ENCODE results near the gene TCN2.
A peak's percentile ranks its signal among the peaks of the same experiment; 100 is the strongest.
"Not testable (repeated sequence)": the region's sequence is repeated elsewhere in the genome, so short reads cannot be mapped to it uniquely, and the experiment has no call there.

TCN2 gene

DNA sequence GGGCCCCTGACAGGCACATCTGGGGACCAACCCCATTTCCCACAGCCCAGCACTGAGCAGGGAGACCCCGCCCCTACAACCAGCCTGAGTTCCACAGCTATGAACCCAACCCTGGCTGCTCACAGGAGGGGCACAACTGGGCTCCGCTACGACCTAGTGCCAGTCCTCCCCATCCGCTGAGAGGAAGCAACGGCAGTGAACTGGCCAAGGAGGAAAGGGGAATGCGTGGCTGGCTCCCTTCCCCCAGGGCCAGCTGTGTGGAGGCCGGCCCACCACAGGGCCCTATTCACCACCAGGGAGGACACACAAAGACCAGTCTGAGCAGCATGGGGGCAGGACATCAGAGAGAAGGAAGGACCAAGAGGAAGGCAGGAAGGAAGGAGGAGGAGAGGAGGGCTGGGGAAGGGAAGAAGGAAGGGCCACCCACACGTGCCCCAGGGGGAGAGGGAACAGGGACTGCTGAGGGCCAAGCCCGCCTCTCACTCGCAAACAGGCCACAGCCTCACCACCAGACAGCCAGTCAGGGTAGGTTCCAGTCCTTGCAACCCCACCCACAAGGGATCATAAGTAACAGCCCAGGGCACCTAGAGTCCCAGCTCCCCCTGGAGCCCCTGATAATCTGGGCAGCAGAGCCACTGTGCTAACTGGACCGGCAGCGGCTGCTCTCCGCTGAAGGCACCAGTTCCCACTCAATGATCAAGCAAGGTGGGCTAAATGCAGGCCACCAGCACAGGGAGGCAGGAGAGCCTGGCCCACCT, 24.0 kb upstream of the TCN2 start:
- H3K4me1 Mint-ChIP-seq, result no peaks in the 10 kb centered on the region
- H3K27ac Mint-ChIP-seq, result no peak overlapping the region
- no peaks in the 10 kb centered on the region for H3K9me3 Mint-ChIP-seq

DNA sequence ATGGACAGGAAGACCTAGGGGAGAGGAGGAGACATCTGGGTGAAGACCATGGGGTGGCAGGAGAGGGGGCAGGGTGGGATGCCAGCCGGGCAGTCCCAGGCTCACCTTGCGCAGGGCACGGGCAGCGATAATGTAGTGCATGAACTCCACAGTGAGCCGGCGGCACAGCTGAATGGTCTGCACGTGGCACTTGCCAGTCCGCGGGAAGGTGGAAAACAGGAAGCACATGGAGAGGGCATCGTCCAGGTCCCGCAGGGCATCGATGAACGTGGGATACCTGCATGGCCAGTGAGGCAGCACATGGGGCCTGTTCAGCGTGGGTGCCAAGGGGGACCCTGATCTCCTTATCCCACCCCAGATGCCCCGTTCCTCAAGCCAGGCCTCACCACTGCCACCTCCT, 22.5 kb upstream of the TCN2 start:
- no peaks in the 10 kb centered on the region for H3K4me1 Mint-ChIP-seq
- no peak overlapping the region for H3K4me3 Mint-ChIP-seq
- TF ChIP-seq, protein P1, sequence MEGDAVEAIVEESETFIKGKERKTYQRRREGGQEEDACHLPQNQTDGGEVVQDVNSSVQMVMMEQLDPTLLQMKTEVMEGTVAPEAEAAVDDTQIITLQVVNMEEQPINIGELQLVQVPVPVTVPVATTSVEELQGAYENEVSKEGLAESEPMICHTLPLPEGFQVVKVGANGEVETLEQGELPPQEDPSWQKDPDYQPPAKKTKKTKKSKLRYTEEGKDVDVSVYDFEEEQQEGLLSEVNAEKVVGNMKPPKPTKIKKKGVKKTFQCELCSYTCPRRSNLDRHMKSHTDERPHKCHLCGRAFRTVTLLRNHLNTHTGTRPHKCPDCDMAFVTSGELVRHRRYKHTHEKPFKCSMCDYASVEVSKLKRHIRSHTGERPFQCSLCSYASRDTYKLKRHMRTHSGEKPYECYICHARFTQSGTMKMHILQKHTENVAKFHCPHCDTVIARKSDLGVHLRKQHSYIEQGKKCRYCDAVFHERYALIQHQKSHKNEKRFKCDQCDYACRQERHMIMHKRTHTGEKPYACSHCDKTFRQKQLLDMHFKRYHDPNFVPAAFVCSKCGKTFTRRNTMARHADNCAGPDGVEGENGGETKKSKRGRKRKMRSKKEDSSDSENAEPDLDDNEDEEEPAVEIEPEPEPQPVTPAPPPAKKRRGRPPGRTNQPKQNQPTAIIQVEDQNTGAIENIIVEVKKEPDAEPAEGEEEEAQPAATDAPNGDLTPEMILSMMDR (IDR thresholded peaks at IDR 0.05), result no peak
- H3K9me3 Mint-ChIP-seq, result no peaks in the 10 kb centered on the region
- H3K27ac Mint-ChIP-seq, result no peak overlapping the region
- DNase-seq, result no peak
- no peaks in the 10 kb centered on the region for H3K27me3 Mint-ChIP-seq (ENCODE audit: low read depth, poor library complexity)
- peaks cover 32% of the 10 kb centered on the region for H3K36me3 Mint-ChIP-seq (ENCODE audit: low read depth)

More for the DNA sequence above, 24.0 kb upstream of the TCN2 start:
- TF ChIP-seq, protein P1 (IDR thresholded peaks at IDR 0.05), result no peak
- H3K4me3 Mint-ChIP-seq, result no peak overlapping the region
- peaks cover 34% of the 10 kb centered on the region for H3K36me3 Mint-ChIP-seq (ENCODE audit: low read depth)
- no peaks in the 10 kb centered on the region for H3K27me3 Mint-ChIP-seq (ENCODE audit: low read depth, poor library complexity)
- no peak for DNase-seq

DNA sequence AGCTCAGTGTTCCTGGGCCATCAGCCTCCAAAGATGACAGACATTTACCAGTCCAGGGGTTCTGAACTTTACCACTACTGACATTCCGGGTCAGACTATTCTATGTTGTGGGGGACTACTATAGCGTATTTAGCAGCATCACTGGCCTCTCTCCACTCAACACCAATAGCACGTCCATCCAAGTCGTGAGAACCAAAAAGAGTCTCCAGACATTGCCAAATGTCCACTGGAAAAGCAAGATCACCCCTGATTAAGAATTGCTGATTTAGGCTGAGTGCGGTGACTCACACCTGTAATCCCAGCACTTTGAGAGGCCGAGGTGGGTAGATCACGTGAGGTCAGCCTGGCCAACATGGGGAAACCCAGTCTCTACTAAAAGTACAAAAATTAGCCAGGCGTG, 20.6 kb upstream of the TCN2 start:
- TF ChIP-seq, protein P1 (IDR thresholded peaks at IDR 0.05), result no peak
- Mint-ChIP-seq H3K36me3 (ENCODE audit: low read depth) (peaks cover 30% of the 10 kb centered on the region), H3K27ac (peak overlapping the region; percentile 66), H3K4me3 (no peak overlapping the region), H3K4me1 (no peaks in the 10 kb centered on the region), H3K9me3 (no peaks in the 10 kb centered on the region), H3K27me3 (ENCODE audit: low read depth, poor library complexity) (no peaks in the 10 kb centered on the region)
- DNase-seq, result no peak

DNA sequence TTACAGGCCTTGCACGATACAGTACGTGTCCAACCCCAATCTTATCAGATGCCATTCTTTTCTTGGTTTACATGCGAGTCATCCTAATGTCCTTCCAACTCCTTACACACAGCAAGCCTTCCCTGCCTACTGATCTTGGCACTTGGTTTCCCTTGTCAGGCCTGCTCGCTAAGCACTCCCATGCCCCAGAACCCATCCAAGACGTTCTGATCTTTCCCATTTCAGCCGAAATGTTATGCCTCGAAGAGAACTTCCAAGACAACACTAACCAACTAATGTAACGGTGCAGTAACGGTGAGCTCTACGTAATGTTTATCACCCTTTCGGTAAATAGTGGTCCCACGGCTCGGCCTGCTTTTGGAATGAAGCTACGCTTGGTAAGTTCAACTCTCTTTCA, 15.8 kb upstream of the TCN2 start:
- H3K9me3 Mint-ChIP-seq, result no peaks in the 10 kb centered on the region
- no peaks in the 10 kb centered on the region for H3K4me1 Mint-ChIP-seq
- TF ChIP-seq, protein P1 (IDR thresholded peaks at IDR 0.05), result no peak
- H3K36me3 Mint-ChIP-seq (ENCODE audit: low read depth), result peaks cover 22% of the 10 kb centered on the region
- H3K27me3 Mint-ChIP-seq (ENCODE audit: low read depth, poor library complexity), result peaks cover 29% of the 10 kb centered on the region
- DNase-seq, result no peak
- no peak overlapping the region for H3K4me3 Mint-ChIP-seq
- H3K27ac Mint-ChIP-seq, result no peak overlapping the region

DNA sequence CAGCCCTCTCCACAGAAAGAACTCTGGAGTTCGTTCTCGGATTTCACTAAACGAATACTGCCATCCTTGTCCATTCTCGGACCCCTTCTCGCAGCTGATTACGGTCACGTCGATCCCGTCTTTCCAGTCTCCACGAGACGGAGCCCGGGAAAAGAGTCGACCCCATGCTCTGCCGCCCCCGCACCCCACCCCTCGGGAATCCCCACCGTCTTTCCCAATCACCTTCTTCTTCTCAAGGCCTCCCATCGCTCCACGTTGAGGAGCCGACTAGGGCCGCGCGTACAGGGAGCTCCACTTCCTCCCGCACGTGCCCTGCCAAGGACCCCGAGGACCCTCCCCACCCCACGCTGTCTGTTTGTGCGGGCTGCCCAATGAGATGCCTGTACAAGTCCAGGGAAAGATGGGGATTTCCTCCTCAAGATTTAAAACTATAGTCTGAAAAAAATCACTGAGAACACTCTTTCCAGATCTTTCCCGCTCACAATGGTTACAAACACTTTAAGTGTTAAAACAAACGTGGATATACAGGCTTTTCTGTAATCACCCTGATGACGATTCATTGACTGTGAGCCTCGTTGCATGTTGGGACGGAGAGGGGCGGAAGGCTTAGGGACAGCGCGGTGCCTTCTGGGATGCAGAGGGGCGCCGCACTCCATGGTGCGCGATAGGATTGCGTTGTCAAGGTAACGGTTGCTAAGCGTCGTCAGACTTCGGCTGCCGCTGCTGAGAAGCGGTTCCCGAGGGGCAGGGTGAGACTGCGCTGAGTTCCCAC, 15.2 kb upstream of the TCN2 start, which contains the start of gene PES1:
Gene PES1 (minus strand): TSS at position 323 of the 772 bp plus-strand sequence. CDS start 77 bp downstream, at position 246.
- Mint-ChIP-seq H3K4me1 (no peaks in the 10 kb centered on the region), H3K27me3 (ENCODE audit: low read depth, poor library complexity) (peaks cover 31% of the 10 kb centered on the region), H3K4me3 (no peak within 1 kb of the TSS), H3K36me3 (ENCODE audit: low read depth) (peaks cover 17% of the 10 kb centered on the region), H3K9me3 (no peaks in the 10 kb centered on the region), H3K27ac (no peak within 1 kb of the TSS)
- TF ChIP-seq, protein P1 (IDR thresholded peaks at IDR 0.05), result no peak
- DNase-seq, result peak; percentile 94

DNA sequence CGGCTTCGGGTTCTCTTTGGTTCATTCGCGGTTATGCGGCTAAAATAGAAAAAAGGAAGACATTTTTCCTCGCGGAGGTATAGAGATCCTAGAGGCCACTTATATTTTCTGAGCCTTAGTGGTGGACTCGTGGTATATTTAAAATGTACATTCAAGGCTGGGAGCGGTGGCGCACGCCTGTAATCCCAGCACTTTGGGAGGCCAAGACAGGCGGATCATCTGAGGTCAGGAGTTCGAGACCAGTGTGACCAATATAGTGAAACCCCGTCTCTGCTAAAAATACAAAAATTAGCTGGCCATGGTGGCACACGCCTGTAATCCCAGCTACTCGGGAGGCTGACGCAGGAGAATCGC, 14.6 kb upstream of the TCN2 start:
- not testable (repeated sequence) for H3K27ac Mint-ChIP-seq, H3K9me3 Mint-ChIP-seq, H3K4me1 Mint-ChIP-seq, DNase-seq, H3K4me3 Mint-ChIP-seq
- peaks cover 31% of the 10 kb centered on the region for H3K27me3 Mint-ChIP-seq (ENCODE audit: low read depth, poor library complexity)
- H3K36me3 Mint-ChIP-seq (ENCODE audit: low read depth), result peaks cover 13% of the 10 kb centered on the region
